Measurements from ENCODE around the gene DPEP3.
A peak's percentile ranks its signal among the peaks of the same experiment; 100 is the strongest.
"Not testable (repeated sequence)": the region's sequence is repeated elsewhere in the genome, so short reads cannot be mapped to it uniquely, and the experiment has no call there.

The DPEP3 gene

GRCh38 chr16:67939507-67940445 is 40.5 kb downstream of the DPEP3 start:
- TF ChIP-seq CTCF (IDR thresholded peaks at IDR 0.05; ENCODE audit: insufficient read depth, low read depth, low read length, missing control alignments), result no peak
- no peak overlapping the region for H3K4me3 ChIP-seq (ENCODE audit: low read length)
- no peak for DNase-seq (ENCODE audit: low read depth)

GRCh38 chr16:67937713-67938112 is 42.6 kb downstream of the DPEP3 start:
- not testable (repeated sequence) for H3K4me3 ChIP-seq (ENCODE audit: low read length); DNase-seq (ENCODE audit: low read depth)

GRCh38 chr16:67936880-67937605 is 43.3 kb downstream of the DPEP3 start:
- DNase-seq (ENCODE audit: low read depth), result no peak
- peak overlapping the region; percentile 96 for H3K4me3 ChIP-seq (ENCODE audit: low read length)
- no peak for TF ChIP-seq CTCF (IDR thresholded peaks at IDR 0.05; ENCODE audit: insufficient read depth, low read depth, low read length, missing control alignments)

GRCh38 chr16:67936124-67936879 is 44.0 kb downstream of the DPEP3 start, which contains the start of gene PSMB10:
Gene PSMB10 (minus strand): TSS chr16:67936850. CDS start chr16:67936749, 101 bp downstream.
- TF ChIP-seq CTCF (IDR thresholded peaks at IDR 0.05; ENCODE audit: insufficient read depth, low read depth, low read length, missing control alignments), result no peak
- peak within 1 kb of the TSS; percentile 96 for H3K4me3 ChIP-seq (ENCODE audit: low read length)
- peak; percentile 59 for DNase-seq (ENCODE audit: low read depth)

GRCh38 chr16:67935402-67936123 is 44.7 kb downstream of the DPEP3 start:
- peak; percentile 99 for DNase-seq (ENCODE audit: low read depth)

GRCh38 chr16:67935101-67935401 is 45.2 kb downstream of the DPEP3 start:
- no peak for TF ChIP-seq CTCF (IDR thresholded peaks at IDR 0.05; ENCODE audit: insufficient read depth, low read depth, low read length, missing control alignments)
- DNase-seq (ENCODE audit: low read depth), result no peak
- peak overlapping the region; percentile 96 for H3K4me3 ChIP-seq (ENCODE audit: low read length)

More at GRCh38 chr16:67935402-67936123, 44.7 kb downstream of the DPEP3 start:
- no peak for TF ChIP-seq CTCF (IDR thresholded peaks at IDR 0.05; ENCODE audit: insufficient read depth, low read depth, low read length, missing control alignments)
- peak overlapping the region; percentile 96 for H3K4me3 ChIP-seq (ENCODE audit: low read length)

All from epithelial cell of esophagus (primary cell).